IMR-90 (cell line): ENCODE data around the gene ZNF211. TPM values are rescaled to one million over a fixed set of nuclear protein-coding genes. Genes with fewer than 3 reads are reported as not detected.

Source experiments
- CEBPB ChIP-seq: IDR thresholded peaks from 2 replicates; pipeline ENCODE4 v1.6.1; 2012; ENCODE audit warnings: low read depth, low read length, improper control_type of control experiment
- MAZ ChIP-seq: IDR thresholded peaks from 2 replicates; pipeline ENCODE4 v1.6.1; 2012; ENCODE audit warnings: low read depth, mild to moderate bottlenecking, low read length, improper control_type of control experiment, moderate library complexity, borderline replicate concordance
- MXI1 ChIP-seq: IDR thresholded peaks from 2 replicates; pipeline ENCODE4 v1.6.1; 2012; ENCODE audit warnings: low read depth, mild to moderate bottlenecking, low read length, moderate library complexity, borderline replicate concordance
- POLR2A ChIP-seq: IDR thresholded peaks from 2 replicates; pipeline ENCODE4 v1.6.1; 2012; ENCODE audit warnings: mild to moderate bottlenecking, low read depth, low read length
- RAD21 ChIP-seq: IDR thresholded peaks from 2 replicates; pipeline ENCODE4 v1.6.1; 2012; ENCODE audit warnings: low read length, improper control_type of control experiment
- SMC3 ChIP-seq: fragments of 150-350 bp; IDR thresholded peaks from 2 replicates; pipeline ENCODE4 v1.6.1; 2016; ENCODE audit warnings: low read depth, mild to moderate bottlenecking, antibody characterized with exemption, low read length, moderate library complexity
- polyA plus RNA-seq, 3 experiments: library from polyadenylated mRNA; depleted of rRNA; stranded (reverse); fragments of >200 nt; gene quantifications; 2 replicates each; pipeline ENCODE4 v1.2.3, GENCODE V29; 2012; ENCODE audit warnings: low replicate concordance in 1 of 3
- total RNA-seq: library from RNA; depleted of rRNA; stranded (reverse); fragments of >200 nt; gene quantifications from 2 replicates; pipeline ENCODE4 v1.2.3, GENCODE V29; 2012

ZNF211 gene
- total and polyA plus RNA-seq, 2 of the 4 experiments (the other 2 are of a cell fraction): 8.7 to 13.1 TPM

- TF ChIP-seq MXI1 (no peak), POLR2A (no peak), MAZ (peak; percentile 89), CEBPB (peak; percentile 54), SMC3 (no peak), RAD21 (no peak)
These were observed at the start of gene ZNF211 (continued) for GRCh38 chr19:57632987-57633831.
